MM.1S (cell line): Measurements from ENCODE around the gene L1TD1.

Experiments used
- CTCF ChIP-seq: fragments of 300-600 bp; sonication (generic); IDR thresholded peaks from 2 replicates; pipeline ENCODE4 v1.5.1; 2016; ENCODE audit warnings: antibody characterized with exemption, low read length, mixed read lengths
- EZH2 ChIP-seq: fragments of 300-600 bp; sonication (generic); optimal IDR thresholded peaks from 2 replicates; pipeline ENCODE3; 2017; ENCODE audit warnings: low read depth, mild to moderate bottlenecking, antibody characterized with exemption, low read length, mixed read lengths

DNA sequence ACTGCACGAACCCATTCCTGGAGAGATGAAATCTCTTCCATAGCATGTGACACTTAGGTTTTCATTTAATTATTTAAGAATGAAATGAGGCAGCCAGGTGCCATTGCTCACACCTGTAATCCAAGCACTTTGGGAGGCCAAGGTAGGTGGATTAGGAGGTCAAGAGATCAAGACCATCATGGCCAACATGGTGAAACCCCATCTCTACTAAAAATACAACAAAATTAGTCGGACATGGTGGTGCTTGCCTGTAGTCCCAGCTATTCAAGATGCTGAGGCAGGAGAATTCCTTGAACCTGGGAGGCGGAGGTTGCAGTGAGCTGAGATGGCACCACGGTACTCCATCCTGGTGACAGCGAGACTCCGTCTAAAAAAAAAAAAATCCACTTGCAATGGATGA is 17.8 kb downstream of the L1TD1 start:
- TF ChIP-seq EZH2 (no peak), CTCF (no peak)
